GM12801 (cell line): ENCODE data around the gene BRD3.

Source experiments
- CTCF ChIP-seq: IDR thresholded peaks from one replicate; pipeline ENCODE4 v1.5.1; 2011; ENCODE audit warnings: control low read depth; ENCODE audit not compliant: insufficient read length; ENCODE audit errors: extremely low read depth

The BRD3 gene

DNA sequence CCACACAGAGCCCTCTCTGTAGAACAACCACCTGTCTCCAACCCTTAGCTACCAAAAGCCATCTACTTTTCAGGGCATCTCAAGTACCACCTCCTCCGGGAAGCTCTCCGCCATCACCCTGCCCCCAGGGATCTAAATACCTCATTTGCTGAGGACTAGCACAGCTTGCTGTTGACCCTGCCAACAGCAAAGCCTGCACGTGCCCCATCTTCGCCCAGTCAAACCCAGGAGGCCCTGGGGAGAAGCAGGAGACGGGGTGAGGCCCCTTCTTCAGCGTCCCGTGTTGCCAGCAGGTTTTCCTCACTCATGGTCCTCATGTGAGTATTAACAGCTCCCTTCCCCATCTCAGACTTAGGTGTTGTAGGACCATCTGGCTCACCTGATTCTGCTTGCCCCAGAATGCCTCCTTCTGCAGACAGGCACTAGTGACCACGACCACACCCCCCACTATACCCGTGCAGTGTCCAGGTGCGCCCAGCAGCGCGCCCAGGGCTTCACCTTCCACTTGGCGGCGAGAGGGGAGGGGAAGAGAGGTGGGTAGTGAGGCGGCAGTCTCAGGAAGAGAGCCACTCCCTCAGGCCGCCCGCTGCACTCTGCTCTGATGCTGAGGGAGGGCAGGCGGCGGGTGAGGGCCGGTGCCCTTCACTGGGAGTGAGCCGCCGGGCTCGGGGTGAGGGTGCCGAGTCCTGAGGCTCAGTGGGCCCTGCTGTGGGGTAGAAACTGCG is 86.8 kb downstream of the BRD3 start:
- no peak for TF ChIP-seq CTCF
